Right kidney (tissue), 1 donor: ENCODE results near the gene ATP6V1A.

ENCODE experiments used
- DNase-seq: peaks from one replicate; pipeline ENCODE4 v3.0.0-alpha.2; 2016

The ATP6V1A gene

DNA sequence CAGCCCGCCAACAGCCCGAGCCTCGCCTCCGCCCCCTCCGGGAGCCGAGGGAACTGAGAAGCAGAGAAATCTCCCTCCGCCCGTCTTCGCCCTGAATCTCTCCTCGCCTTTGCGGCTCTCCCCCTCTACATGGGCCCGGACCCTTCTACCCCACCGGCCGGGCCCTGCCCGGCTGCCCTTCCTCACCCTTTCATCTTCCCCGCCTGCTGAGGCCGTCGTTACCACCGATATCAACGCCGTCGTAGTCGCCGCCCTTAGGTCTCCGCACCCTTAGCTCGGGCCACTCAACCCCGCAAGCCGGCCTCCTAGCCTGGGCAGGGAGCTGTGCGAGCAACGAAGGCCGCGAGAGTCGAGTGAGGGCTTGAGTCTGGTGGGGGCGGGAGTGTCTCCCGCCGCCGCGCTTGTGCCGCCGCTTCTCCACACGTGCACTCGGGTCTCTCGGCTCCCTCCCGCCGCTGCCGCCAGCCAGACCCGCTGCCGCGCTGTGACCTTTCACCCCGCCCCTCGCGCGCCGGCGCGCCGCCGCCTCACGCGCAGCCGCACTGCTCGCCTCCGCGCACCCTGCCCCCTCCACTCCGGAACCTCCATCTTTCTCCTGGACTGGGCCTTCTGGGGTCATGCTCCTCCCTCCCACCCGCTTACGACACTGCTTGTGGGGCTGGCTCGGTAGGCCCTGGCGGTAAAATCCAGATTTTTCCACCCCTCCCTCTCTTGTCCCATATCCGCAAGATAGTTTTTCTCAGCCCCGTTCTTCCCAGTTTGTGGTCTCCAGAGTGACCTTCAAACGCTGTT lies 883 bp upstream of the ATP6V1A start, which contains the start of gene NAA50:
NAA50 (minus strand) TSS at position 494 of the 792 bp plus-strand sequence; CDS start at position 194, 300 bp downstream.
- peak; percentile 97 for DNase-seq

DNA sequence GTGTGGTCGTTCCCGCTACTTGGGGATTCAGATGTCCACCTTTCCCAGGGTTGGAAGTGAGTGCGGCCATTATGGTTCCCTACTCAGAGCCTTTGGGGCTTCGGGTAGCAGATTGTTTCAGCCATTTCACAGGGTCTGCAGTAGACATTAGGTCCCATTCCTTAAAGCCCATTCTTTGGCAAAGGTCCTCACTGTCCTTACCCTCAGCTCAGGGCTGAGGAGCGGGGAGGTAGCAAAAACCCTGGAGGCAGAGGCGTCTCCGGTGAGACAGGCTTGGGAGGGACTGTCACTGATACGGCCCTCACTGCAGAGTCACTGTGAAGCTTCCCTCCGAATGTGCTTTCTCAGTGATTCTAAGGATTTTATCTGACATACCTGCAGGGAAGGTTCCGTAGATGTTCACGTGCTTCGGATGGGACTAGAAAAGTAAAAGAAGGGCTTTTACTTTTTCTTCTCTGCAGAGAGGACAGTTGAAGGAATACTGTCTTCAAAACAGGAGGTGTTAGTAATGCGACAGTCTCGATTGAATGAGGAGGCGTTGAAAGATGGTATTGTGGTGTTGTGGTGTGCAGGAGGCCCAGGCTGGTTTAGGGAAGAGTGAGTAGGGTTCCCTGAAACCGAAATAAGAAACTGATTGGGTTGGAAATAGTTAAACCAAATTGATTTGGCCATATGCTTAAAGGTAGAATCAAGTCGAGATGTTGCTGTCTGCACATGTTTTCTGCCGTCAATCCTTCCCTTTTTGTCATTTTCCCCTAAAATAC lies 630 bp downstream of the ATP6V1A start:
- DNase-seq, result no peak

DNA sequence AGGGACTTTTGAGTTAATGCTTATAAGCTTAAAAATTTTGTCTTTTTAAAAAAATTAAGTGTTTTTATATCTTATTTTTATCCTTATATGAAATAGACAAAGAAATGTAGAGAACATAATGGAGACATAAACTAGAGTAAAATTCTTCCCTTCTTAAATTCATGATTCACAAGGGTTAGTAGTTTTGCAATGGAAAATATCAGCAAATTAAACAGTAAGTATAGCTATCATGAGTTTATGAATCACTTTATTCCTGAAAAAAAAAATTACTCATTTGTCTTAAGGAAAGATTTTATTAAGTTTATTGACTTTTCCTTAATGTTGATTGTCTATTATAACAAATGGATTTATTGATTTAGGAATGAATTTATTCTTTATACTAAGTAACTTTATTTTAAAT lies 4.3 kb downstream of the ATP6V1A start:
- DNase-seq, result no peak

DNA sequence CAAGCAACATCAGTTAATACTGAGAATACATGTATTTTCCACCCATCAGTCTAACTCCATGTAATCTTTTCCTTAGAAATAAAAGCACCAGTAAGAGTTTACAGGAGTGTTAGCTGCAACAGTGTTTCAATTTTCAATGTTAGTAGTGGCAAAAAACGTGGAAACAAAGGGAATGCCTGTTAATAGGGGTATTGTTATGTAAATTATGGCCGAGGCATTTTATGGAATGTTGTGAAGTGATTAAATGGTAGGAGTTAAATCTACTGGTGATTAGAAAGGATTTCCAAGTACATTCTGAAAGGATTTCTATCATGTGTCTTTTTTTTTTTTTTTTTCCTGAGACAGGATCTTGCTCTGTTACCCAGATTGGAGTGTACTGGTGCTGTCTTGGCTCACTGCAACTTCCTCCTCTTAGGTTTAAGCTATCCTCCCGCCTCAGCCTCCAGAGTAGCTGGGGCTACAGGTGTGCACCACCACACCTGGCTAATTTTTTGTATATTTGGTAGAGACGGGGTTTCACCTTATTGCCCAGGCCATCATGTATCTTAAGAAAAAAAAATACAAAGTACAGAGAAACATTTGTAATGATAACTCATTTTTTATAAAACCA lies 6.6 kb downstream of the ATP6V1A start:
- DNase-seq, result no peak

DNA sequence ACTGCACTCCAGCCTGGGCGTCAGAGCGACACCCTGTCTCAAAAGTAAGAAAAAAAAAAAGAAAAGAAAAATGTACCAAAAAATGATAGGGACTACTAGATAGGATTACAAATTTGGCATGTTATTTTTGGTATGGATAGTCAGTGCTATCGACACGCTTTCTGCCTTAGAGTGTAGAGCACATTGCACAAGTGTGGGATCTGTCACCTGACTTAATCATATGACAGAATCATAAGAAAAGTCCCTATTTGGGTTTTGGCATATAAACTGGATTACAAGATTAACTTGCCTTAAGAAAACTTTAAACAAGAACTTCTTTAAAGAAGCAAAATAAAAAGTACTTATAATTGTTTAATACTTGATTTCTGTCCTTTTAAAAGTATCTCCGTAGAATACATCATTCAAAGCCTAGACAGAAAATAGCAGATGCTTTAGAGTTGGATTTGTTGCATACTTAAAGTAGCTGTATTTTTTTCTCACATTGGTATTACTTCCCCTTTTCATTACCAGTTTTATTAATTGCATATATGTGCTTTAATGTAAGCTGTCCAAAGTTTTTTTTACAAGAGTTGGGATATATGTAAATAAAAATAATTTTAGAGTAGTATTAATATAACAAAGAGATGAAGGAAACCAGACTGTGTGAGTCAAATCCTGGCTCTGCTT lies 7.8 kb downstream of the ATP6V1A start:
- no peak for DNase-seq

DNA sequence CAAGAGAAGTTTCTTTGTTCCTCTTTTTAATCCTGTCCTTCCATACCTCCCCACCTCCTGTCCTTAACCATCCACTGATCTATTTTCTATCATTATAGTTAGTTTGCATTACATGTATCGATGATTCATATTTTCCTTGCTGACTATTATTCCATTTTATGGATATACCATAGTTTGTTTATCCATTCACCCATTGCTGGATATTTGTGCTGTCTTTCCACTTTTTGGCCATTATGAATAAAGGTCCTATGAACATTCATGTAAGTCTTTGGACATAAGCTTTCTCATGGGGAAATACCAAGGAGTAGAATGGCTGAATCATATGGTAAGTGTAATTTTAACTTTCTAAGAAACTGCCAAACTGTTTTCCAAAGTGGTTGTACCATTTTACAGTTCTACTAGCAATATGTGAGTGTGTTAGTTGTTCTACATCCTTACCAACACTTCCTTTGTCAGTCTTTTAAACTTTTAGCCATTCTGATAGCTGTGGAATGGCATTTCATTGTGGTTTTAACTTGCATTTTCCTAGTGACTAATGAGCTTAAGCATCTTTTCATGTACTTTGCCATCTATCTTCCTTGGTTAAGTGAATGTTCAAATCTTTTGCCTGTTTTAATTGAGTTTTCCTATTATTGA lies 11.7 kb downstream of the ATP6V1A start:
- no peak for DNase-seq

DNA sequence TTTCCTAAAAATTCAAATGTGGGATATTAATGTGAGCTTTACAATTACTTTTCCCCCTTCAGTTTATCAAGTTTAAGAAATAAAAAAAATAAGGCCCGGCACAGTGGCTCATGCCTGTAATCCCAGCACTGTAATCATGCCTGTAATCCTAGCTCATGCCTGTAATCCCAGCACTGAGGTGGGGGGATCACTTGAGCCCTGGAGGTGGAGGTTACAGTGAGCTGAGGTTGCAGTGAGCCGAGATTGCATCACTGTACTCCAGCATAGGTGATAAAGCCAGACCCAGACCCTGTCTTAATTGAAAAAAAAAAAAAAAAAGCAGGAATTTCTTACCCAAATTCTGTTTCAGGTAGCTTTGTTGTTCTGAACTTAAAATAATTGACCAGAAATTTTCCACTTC lies 17.9 kb downstream of the ATP6V1A start:
- DNase-seq, result no peak

DNA sequence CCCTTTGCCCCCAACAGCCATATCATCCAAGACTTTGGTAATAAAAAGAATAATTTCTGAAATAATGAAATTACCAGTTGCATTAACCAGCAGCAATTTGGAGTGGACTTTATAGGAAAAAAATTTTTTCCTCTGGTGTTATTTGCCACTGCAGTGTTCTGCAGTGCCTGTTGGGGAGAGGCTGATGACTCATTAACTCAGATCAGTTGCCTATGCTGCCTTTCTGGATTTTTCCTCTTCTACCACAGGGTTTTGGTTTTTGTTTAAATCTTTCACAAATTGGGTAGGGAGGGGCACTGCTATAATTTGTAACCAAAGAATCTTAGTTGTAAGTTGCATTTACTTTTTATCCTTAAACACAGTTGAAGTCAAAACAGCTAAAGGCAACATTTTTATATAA lies 22.7 kb downstream of the ATP6V1A start:
- DNase-seq, result no peak

DNA sequence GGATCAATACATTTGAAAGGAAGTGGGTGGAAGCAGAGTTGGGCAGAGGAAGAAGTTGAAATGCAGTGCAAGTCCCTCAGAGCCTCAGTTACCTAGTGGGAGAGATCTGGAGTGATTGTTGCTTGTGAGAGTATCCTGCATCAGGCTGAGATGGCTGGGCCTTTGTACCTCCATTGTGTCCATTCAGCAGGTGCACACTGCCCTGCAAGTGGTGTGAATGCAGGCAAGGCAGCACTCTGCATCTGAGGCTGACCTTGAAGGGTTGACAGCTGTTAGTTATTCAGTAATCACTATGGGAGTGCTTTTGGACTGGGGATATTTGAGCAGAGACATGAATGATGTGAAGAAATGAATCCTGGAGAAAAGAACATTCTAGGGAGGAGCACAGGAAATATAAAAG lies 25.2 kb downstream of the ATP6V1A start:
- DNase-seq, result no peak

DNA sequence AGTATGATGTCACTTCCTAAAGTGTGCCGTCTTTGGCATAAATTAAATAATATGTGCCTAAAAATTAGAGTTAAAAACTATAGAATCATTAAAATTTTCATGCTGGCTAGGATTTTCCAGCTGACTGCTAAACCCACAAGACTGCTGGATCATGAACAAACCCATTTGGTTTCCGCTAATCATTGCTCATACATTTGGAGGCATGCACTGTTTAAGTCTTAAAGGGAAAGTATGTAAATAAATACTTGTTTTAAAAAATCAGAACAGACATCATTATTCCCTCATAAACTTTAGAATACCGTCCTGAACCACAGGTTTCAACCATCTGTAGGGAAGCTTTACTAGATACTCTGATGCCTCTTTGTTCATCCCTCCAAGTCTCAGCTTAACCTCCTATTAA lies 26.5 kb downstream of the ATP6V1A start:
- no peak for DNase-seq

DNA sequence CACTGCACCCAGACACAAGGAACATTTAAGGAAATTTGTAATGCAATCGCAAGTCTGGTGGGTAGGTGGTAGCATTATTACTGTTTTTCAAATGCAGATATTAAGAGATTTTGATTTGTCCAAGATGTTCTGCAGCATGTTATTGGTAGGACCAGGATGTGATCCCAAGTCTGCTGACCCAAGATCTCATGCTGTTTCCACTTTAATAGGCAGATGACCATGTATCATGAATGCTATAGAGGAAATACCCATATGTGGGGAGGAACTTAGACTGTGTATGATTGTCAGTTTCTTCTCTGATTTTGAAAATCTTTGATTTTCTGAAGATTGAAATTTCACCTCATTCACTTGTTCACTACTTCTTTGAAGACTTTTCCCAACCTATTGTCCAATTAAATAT lies 28.7 kb downstream of the ATP6V1A start:
- no peak for DNase-seq

DNA sequence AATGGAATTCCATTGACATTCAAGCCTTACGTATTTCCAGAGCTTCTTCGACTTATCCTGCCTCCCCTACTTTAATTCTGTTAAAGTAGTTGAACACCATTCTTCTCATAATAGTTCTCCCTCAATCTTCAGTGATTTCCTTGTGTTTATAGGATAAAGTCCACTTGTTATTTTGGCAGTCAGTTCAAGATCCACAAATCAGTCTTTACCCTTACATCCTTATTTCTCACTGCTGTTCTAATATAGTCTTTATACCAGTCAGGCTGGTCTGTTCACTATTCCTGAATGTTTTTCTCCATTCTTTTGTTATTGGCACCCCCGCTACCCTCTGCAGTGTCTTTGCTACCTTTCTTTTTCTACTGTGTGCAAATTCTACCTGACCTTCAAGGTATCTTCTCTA lies 29.7 kb downstream of the ATP6V1A start:
- DNase-seq, result no peak

DNA sequence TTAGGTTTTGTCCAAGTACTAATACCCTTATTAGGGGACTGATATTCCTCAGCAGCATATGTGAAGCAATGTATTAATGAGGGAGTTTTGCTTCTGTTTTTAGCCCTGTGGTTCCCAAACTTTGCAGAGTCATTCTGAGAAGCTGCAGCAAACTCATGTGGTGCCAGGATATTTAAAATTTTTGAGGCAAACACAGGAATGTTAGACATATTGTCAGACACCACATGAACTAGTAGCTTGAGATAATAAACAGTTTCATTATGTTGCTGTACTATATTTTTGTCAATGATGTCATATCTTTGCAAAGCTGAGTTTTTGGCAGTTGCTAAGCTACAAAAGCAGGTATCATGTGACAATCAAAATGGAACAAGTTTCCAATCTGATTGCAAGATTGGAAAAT lies 36.6 kb downstream of the ATP6V1A start:
- DNase-seq, result no peak

DNA sequence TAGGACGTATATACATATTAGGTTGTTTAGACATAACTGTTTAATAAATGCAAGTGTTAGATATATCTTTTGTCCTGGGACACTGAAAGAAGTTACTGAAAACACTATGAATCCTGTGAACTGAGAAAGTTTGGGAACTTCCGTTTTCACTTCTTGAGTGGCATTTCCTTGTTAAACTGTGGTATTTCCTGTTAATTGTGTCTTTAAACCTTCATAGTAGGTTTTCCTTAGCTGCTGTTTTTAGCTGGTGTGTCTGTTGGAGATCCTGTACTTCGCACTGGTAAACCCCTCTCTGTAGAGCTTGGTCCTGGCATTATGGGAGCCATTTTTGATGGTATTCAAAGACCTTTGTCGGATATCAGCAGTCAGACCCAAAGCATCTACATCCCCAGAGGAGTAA lies 37.1 kb downstream of the ATP6V1A start:
- no peak for DNase-seq

DNA sequence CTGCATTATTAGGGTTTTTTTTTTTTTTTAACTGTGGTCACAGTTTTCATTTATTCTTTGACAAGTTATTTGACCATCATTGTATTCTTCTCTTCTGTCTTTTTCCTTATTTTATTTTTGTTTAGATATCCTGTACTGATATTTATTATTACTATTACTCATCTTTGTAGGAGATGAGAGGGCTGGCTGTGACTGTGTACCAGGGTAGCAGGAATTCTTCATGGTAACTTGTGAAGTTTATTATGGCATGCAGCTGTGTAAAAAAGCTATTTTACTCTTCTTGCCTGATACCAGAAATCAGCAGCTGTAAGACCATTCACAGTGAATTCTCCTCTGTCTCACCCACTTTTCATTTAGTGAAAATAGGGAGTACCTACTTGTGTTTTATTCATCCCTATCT lies 44.5 kb downstream of the ATP6V1A start:
- DNase-seq, result no peak

DNA sequence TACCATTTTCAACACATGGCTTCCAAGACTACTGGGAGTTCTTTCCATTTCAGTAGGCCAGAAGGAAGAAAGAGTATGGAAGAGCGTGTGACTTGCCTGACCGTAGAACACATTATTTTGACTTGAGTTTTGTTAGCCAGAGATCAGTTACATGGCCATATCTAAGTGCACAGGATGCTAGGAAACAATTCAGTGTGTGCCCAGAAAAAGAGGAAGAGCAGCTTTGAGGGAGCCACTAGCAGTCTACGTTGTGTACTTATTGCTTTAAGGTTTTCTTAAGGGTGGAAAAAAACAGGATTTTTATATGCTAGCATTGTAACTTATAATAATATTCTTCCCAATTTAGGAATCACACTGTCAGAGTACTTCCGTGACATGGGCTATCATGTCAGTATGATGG lies 47.7 kb downstream of the ATP6V1A start:
- no peak for DNase-seq

DNA sequence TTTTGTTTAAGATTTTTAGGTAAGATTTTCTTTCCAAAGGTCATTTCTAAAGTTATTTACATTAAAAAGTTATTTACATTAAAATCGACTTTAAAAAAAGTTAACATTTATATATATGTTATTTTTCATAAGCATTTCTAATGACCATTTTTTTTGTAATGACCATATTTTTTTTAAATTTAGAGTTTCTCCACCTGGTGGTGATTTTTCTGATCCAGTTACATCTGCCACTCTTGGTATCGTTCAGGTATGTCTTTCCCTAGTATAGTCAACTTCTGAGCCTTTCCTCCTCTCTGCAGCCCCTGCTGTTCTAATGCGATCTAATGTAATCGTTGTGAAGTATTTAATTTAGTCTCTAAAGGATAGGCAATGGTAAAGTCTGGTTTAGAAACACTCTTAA lies 48.9 kb downstream of the ATP6V1A start:
- no peak for DNase-seq

DNA sequence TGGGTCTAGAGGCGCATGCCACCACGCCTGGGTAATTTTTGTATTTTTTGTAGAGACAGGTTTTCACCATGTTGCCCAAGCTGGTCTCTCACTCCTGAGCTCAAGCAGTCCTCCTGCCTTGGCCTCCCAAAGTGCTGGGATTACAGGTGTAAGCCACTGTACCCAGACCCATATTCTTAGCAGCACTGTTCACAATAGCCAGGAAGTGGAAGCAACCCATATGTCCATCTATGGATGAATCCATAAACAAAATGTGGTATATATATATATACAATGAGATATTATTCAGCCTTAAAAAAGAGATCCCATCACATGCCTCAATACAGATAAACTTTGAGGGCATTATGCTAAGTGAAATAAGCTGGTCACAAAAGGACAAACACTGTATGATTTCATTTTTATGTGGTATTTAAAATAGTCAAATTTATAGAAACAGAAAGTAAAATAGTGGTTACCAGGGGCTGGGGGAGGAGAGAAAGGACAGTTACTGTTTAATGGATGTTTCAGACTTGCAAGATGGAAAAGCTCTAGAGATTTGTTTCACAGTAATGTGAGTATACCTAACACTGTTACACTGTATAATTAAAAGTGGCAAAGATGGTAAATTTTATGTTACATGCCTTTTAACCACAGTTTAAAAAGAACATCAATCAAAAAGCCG lies 56.1 kb downstream of the ATP6V1A start:
- no peak for DNase-seq

DNA sequence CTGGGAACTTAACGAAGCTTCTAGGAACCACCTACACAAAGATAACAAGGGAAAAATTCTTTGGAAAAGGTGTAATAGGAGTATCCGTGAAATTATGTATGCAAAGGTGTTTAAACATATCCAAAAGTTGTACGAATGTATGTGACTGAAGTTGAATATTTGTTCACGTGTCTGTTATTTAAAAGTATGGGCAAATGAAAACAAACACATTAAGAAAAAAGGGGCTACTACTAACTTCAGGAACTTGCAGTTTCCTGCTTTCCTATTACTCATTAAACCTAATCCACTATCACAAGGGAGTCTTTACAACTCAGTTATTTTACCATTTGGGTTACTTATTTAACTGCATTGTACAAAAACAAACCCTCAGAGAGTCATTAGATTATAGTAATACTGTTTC lies 57.8 kb downstream of the ATP6V1A start:
- DNase-seq, result peak; percentile 6

DNA sequence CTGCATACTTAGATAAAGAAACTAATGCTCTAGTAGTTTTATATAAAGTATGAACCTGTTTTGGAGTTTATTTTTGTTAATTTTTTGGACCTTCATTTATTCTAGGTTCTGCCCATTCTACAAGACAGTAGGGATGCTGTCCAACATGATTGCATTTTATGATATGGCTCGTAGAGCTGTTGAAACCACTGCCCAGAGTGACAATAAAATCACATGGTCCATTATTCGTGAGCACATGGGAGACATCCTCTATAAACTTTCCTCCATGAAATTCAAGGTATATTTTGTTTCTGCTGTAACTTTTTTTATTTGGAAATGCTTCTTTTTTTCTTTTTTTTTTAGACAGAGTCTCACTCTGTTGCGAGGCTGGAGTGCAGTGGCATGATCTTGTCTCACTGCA lies 58.4 kb downstream of the ATP6V1A start:
- no peak for DNase-seq

DNA sequence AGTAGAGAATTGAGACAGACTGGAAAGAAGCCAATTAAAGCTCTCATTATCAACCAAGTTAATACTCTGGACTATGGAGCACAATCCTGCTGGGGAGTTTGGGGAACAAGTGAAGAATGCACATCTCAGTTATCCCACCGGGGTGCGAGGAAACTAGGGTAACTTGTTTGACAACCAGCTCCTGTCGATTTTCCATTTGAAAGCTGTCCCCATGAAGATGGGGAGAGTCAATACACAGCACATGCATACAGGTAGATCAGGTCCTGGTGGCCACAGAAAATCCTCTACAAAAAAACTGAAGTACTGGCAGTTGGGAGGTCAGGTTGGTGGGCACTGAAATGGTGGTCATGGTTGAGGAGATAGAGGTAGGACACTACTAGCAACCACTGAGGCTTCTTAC lies 66.0 kb downstream of the ATP6V1A start:
- no peak for DNase-seq

DNA sequence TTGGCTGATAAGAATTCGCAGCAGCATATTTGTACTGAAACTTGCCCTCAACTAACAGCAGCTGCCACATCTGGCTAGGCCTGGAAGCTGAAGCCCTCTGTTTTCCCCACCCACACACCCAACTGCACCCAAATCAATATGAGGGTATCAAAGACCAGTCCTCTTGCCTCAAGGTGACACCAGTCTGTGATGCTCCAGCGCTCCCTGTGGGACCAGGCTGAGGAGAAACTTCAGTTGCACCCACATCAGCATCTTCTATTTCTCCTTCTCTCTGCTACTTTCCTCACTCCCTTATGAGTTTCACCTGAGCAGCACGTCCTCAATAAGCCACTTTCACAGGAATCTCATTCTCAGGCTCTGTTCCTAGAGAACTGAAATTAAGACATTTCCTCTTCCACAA lies 73.0 kb downstream of the ATP6V1A start:
- DNase-seq, result no peak
